Prostate gland (tissue), 2 donors: ENCODE measurements around the gene FRRS1.
A peak's percentile ranks its signal among the peaks of the same experiment; 100 is the strongest.

ENCODE experiments used
- POLR2A ChIP-seq: fragments of 450-650 bp; IDR thresholded peaks from one replicate; pipeline ENCODE4 v1.6.1; 2016; ENCODE audit warnings: antibody characterized with exemption, mild to moderate bottlenecking
- POLR2AphosphoS5 ChIP-seq: sonication (generic); formaldehyde crosslinking; IDR thresholded peaks from one replicate; pipeline ENCODE4 v1.6.1; 2017; ENCODE audit warnings: antibody characterized with exemption
- TF ChIP-seq, protein P1 (sequence below), 4 experiments: fragments of 200-600 bp in 2 of 4; fragments of 450-650 bp in 2 of 4; sonication (generic) in 2 of 4; IDR thresholded peaks; 1 replicate in 3 of 4; 2 replicates in 1 of 4; pipeline ENCODE4 v1.5.1; 2016 to 2019; ENCODE audit warnings: antibody characterized with exemption in 4 of 4, mild to moderate bottlenecking in 2 of 4, moderate library complexity in 2 of 4

DNA sequence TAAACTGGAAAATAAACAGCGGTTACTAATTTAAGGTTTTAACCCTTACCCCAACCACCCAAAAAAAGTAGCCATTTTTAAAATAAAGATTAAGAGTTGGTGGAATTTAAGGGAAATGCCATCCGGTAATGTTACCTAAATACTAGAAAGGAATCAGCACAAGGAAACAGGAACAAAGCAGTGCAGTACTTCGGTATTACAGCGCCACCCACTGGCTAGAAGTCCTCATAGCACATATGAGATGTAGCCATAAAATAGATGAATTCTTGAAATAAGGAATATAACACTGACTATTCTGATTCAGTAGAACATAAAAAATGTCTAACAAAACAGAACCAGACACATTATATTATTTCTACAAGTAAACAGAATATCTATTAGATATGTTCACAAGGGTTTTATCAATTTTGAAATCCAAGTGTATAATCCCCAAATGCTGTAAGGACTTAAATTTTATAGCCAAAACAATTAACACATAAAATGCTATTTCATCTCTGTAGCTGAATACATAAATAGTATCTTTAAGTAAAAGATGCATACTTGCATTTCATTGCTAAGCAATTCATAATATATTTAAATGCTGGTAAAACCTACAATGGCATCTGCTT lies 58.8 kb downstream of the FRRS1 start:
- TF ChIP-seq POLR2A (no peak), POLR2AphosphoS5 (peak; percentile 8)
- TF ChIP-seq, protein P1, sequence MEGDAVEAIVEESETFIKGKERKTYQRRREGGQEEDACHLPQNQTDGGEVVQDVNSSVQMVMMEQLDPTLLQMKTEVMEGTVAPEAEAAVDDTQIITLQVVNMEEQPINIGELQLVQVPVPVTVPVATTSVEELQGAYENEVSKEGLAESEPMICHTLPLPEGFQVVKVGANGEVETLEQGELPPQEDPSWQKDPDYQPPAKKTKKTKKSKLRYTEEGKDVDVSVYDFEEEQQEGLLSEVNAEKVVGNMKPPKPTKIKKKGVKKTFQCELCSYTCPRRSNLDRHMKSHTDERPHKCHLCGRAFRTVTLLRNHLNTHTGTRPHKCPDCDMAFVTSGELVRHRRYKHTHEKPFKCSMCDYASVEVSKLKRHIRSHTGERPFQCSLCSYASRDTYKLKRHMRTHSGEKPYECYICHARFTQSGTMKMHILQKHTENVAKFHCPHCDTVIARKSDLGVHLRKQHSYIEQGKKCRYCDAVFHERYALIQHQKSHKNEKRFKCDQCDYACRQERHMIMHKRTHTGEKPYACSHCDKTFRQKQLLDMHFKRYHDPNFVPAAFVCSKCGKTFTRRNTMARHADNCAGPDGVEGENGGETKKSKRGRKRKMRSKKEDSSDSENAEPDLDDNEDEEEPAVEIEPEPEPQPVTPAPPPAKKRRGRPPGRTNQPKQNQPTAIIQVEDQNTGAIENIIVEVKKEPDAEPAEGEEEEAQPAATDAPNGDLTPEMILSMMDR (IDR thresholded peaks at IDR 0.05) = peak; percentile 37 to 86 (median 86)
